ENCODE results near the gene DPP3. TPM values are rescaled to one million over a fixed set of nuclear protein-coding genes. Genes with fewer than 3 reads are reported as not detected.

The DPP3 gene
- total RNA-seq, 2 experiments from 2014 or later, result 47.2 to 53.4 TPM

- H3K4me2 ChIP-seq (ENCODE audit: low read length), result no peak overlapping the region
- POLR2A ChIA-PET, result no interaction called here
These were observed 36.6 kb upstream of the DPP3 start for GRCh38 chr11:66443602-66444001.

GRCh38 chr11:66447012-66447411 lies 33.2 kb upstream of the DPP3 start:
- no peak for TF ChIP-seq EZH2phosphoT487 (IDR thresholded peaks at IDR 0.05; ENCODE audit: borderline replicate concordance, low read depth, low read length)
- TF ChIP-seq CTCF (conservative IDR thresholded peaks at IDR 0.05; ENCODE audit: low read length), result no peak
- Histone ChIP-seq H3K9me2 (ENCODE audit: insufficient read depth, low read length) (no peaks in the 10 kb centered on the region), H3K36me3 (ENCODE audit: insufficient read depth, low read length) (no peaks in the 10 kb centered on the region), H3K4me1 (ENCODE audit: insufficient read depth, low read length, poor library complexity, severe bottlenecking) (no peaks in the 10 kb centered on the region), H3K79me2 (ENCODE audit: insufficient read depth, low read depth, low read length) (no peaks in the 10 kb centered on the region), H3K4me3 (ENCODE audit: low read depth, low read length, poor library complexity, severe bottlenecking) (no peak overlapping the region), H3K27ac (ENCODE audit: low read depth, low read length, poor library complexity, severe bottlenecking) (no peak overlapping the region), H4K20me1 (ENCODE audit: insufficient read depth, low read length) (no peaks in the 10 kb centered on the region), H3K4me2 (ENCODE audit: low read length) (no peak overlapping the region), H2AFZ (ENCODE audit: low read length) (no peak overlapping the region), H3K9me3 (ENCODE audit: low read length) (peaks cover 13% of the 10 kb centered on the region; the same call in 1 of the 2 replicates)
- intact Hi-C loops (cut with micrococcal nuclease; ENCODE audit: unreplicated experiment), result no loop called here
- ChIA-PET POLR2A (no interaction called here), CTCF (ENCODE audit: unreplicated experiment) (interaction anchor here (1.0 kb wide), 1 partner anchor 58 kb away, joined by 3 read pairs; no protein-coding TSS in a partner anchor)
- DNase-seq (ENCODE audit: low spot score), result no peak
- no TSS peak for BruUV-seq (replicated peaks)

More at GRCh38 chr11:66443602-66444001, 36.6 kb upstream of the DPP3 start:
- H3K79me2 ChIP-seq (ENCODE audit: insufficient read depth, low read depth, low read length), result no peaks in the 10 kb centered on the region
- no peaks in the 10 kb centered on the region for H3K9me2 ChIP-seq (ENCODE audit: insufficient read depth, low read length)
- CTCF ChIA-PET (ENCODE audit: unreplicated experiment), result no interaction called here
- no peak overlapping the region for H2AFZ ChIP-seq (ENCODE audit: low read length)
- no TSS peak for BruUV-seq (replicated peaks)
- no peaks in the 10 kb centered on the region for H3K4me1 ChIP-seq (ENCODE audit: insufficient read depth, low read length, poor library complexity, severe bottlenecking)
- H3K36me3 ChIP-seq (ENCODE audit: insufficient read depth, low read length), result no peaks in the 10 kb centered on the region
- intact Hi-C loops (cut with micrococcal nuclease; ENCODE audit: unreplicated experiment), result no loop called here
- no peak overlapping the region for H3K27ac ChIP-seq (ENCODE audit: low read depth, low read length, poor library complexity, severe bottlenecking)
- no peak for DNase-seq (ENCODE audit: low spot score)
- H3K9me3 ChIP-seq (ENCODE audit: low read length), result peaks cover 13% of the 10 kb centered on the region; the same call in 1 of the 2 replicates
- no peak for TF ChIP-seq CTCF (conservative IDR thresholded peaks at IDR 0.05; ENCODE audit: low read length)
- no peak for TF ChIP-seq EZH2phosphoT487 (IDR thresholded peaks at IDR 0.05; ENCODE audit: borderline replicate concordance, low read depth, low read length)
- no peak overlapping the region for H3K4me3 ChIP-seq (ENCODE audit: low read depth, low read length, poor library complexity, severe bottlenecking)
- H4K20me1 ChIP-seq (ENCODE audit: insufficient read depth, low read length), result no peaks in the 10 kb centered on the region

- Histone ChIP-seq H3K27ac (ENCODE audit: low read depth, low read length, poor library complexity, severe bottlenecking) (no peak overlapping the region), H3K4me3 (ENCODE audit: low read depth, low read length, poor library complexity, severe bottlenecking) (no peak overlapping the region), H2AFZ (ENCODE audit: low read length) (no peak overlapping the region), H4K20me1 (ENCODE audit: insufficient read depth, low read length) (no peaks in the 10 kb centered on the region), H3K4me1 (ENCODE audit: insufficient read depth, low read length, poor library complexity, severe bottlenecking) (no peaks in the 10 kb centered on the region), H3K36me3 (ENCODE audit: insufficient read depth, low read length) (no peaks in the 10 kb centered on the region), H3K9me3 (ENCODE audit: low read length) (peaks cover 8% of the 10 kb centered on the region; the same call in 1 of the 2 replicates), H3K79me2 (ENCODE audit: insufficient read depth, low read depth, low read length) (no peaks in the 10 kb centered on the region), H3K9me2 (ENCODE audit: insufficient read depth, low read length) (no peaks in the 10 kb centered on the region), H3K4me2 (ENCODE audit: low read length) (no peak overlapping the region)
- CTCF ChIA-PET (ENCODE audit: unreplicated experiment), result no interaction called here
- no peak for DNase-seq (ENCODE audit: low spot score)
- TF ChIP-seq CTCF (conservative IDR thresholded peaks at IDR 0.05; ENCODE audit: low read length) (no peak), EZH2phosphoT487 (IDR thresholded peaks at IDR 0.05; ENCODE audit: borderline replicate concordance, low read depth, low read length) (no peak)
- intact Hi-C loops (cut with micrococcal nuclease; ENCODE audit: unreplicated experiment), result no loop called here
- no TSS peak for BruUV-seq (replicated peaks)
- POLR2A ChIA-PET, result no interaction called here
These were observed 31.7 kb upstream of the DPP3 start for GRCh38 chr11:66448523-66448922.
